ENCODE measurements around the gene IP6K1.

DNA sequence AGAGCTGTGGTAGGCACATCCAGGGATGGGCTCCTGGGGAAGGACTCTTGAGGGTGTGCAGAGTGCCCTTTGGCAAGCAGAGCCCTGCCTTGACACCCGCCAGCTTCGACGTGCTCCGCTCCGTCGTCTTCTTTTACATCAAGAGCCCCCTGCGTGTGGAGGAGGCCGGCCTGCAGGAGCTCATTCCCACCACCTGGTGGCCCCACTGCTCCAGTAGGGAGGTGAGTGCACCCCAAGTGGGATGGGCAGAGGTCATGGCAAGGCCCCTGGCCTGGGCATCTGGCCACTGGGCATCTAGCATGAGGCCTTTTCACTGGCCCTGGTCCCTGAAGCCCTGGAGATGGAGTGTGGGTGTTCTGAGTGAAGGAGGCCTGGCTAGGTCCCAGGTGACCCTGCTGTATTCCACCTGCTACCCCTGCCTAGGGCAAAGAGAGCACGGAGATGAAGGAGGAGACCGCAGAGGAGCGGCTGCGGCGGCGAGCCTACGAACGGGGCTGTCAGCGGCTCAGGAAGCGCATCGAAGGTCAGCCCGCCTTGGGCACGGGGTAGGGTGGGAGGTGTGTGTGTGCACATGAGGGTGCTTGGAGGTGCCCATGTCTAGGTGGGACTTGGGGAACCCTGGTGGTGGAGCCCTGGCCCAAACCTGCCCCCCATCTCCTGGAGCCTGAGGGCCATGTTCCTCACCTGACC, 84.8 kb downstream of the IP6K1 start:
- TF ChIP-seq CTCF (IDR thresholded peaks at IDR 0.05) (no peak), USF1 (CRISPR knock-in tag; IDR thresholded peaks at IDR 0.05) (no peak), ETV6 (CRISPR knock-in tag; IDR thresholded peaks at IDR 0.05) (no peak), MXD4 (CRISPR knock-in tag; IDR thresholded peaks at IDR 0.05; ENCODE audit: borderline replicate concordance) (no peak), ZBTB21 (CRISPR knock-in tag; IDR thresholded peaks at IDR 0.05; ENCODE audit: borderline replicate concordance) (no peak), MAX (CRISPR knock-in tag; IDR thresholded peaks at IDR 0.05) (no peak), TCF7 (CRISPR knock-in tag; IDR thresholded peaks at IDR 0.05; ENCODE audit: low read depth) (no peak), RELA (CRISPR knock-in tag; IDR thresholded peaks at IDR 0.05; ENCODE audit: borderline replicate concordance) (no peak)
